GM10248 (cell line): ENCODE results near the gene AOPEP.

Experiments used
- CTCF ChIA-PET: fragments of 300-600 bp; sonication (Branson Sonifier 250); formaldehyde crosslinking; extraction: SDS; loops from one replicate; lab custom pipeline; 2021; ENCODE audit warnings: antibody characterized with exemption; lab: Yijun Ruan, JAX
- POLR2A ChIA-PET: fragments of 350-650 bp; sonication (Branson Sonifier 250); formaldehyde crosslinking; extraction: SDS; loops from one replicate; lab custom pipeline; 2020; ENCODE audit warnings: antibody characterized with exemption; lab: Yijun Ruan, JAX
- DNase-seq: peaks from one replicate; pipeline ENCODE4 v3.0.0; 2012; ENCODE audit errors: extremely low spot score
- CTCF ChIP-seq: IDR thresholded peaks from 2 replicates; pipeline ENCODE4 v1.5.1; 2012; ENCODE audit warnings: mild to moderate bottlenecking, low read depth; ENCODE audit errors: extremely low read depth, missing control alignments, control extremely low read depth

The AOPEP gene

GRCh38 chr9:94685359-94685758 is 41.1 kb upstream of the AOPEP start:
- ChIA-PET CTCF (interaction anchor here (0.9 to 1.9 kb wide), 3 partner anchors 13 to 446 kb away, joined by 3 to 4 read pairs (median 3); no protein-coding TSS in a partner anchor), POLR2A (no interaction called here)
- TF ChIP-seq CTCF, result no peak

GRCh38 chr9:94687451-94687850 is 39.0 kb upstream of the AOPEP start:
- no peak for DNase-seq
- no peak for TF ChIP-seq CTCF
- CTCF ChIA-PET, result interaction anchor here (1.2 to 1.5 kb wide), 2 partner anchors 18 to 444 kb away, joined by 3 to 5 read pairs; no protein-coding TSS in a partner anchor
- POLR2A ChIA-PET, result no interaction called here

More at GRCh38 chr9:94685359-94685758, 41.1 kb upstream of the AOPEP start:
- no peak for DNase-seq

- TF ChIP-seq CTCF, result no peak
- DNase-seq, result no peak
- POLR2A ChIA-PET, result no interaction called here
- CTCF ChIA-PET, result interaction anchor here (1.0 to 2.7 kb wide), 2 partner anchors 9 to 21 kb away, joined by 3 to 17 read pairs; no protein-coding TSS in a partner anchor
Measured at GRCh38 chr9:94690344-94690743, 36.2 kb upstream of the AOPEP start.

GRCh38 chr9:94692601-94693000 is 33.9 kb upstream of the AOPEP start:
- ChIA-PET CTCF (interaction anchor here (0.6 to 3.2 kb wide), 2 partner anchors 11 to 438 kb away, joined by 3 to 13 read pairs; no protein-coding TSS in a partner anchor), POLR2A (no interaction called here)
- TF ChIP-seq CTCF, result no peak
- no peak for DNase-seq

- ChIA-PET POLR2A (no interaction called here), CTCF (interaction anchor here (0.8 to 3.2 kb wide), 3 partner anchors 12 to 435 kb away, joined by 3 to 13 read pairs (median 3); no protein-coding TSS in a partner anchor)
- no peak for TF ChIP-seq CTCF
- DNase-seq, result no peak
Measured at GRCh38 chr9:94693485-94694204, 32.9 kb upstream of the AOPEP start.

GRCh38 chr9:94696545-94696944 is 30.0 kb upstream of the AOPEP start:
- POLR2A ChIA-PET, result no interaction called here
- no peak for TF ChIP-seq CTCF
- CTCF ChIA-PET, result no interaction called here
- no peak for DNase-seq
